NCI-H524 treated with DMSO at 0.1 percent for 48 hours (cell line): ENCODE data around the gene TSPEAR.
"Not testable (repeated sequence)": the region's sequence is repeated elsewhere in the genome, so short reads cannot be mapped to it uniquely, and the experiment has no call there.

Experiments
- DNase-seq: peaks from one replicate; lab custom pipeline; 2025; lab: John Stamatoyannopoulos, UW

Gene TSPEAR

DNA sequence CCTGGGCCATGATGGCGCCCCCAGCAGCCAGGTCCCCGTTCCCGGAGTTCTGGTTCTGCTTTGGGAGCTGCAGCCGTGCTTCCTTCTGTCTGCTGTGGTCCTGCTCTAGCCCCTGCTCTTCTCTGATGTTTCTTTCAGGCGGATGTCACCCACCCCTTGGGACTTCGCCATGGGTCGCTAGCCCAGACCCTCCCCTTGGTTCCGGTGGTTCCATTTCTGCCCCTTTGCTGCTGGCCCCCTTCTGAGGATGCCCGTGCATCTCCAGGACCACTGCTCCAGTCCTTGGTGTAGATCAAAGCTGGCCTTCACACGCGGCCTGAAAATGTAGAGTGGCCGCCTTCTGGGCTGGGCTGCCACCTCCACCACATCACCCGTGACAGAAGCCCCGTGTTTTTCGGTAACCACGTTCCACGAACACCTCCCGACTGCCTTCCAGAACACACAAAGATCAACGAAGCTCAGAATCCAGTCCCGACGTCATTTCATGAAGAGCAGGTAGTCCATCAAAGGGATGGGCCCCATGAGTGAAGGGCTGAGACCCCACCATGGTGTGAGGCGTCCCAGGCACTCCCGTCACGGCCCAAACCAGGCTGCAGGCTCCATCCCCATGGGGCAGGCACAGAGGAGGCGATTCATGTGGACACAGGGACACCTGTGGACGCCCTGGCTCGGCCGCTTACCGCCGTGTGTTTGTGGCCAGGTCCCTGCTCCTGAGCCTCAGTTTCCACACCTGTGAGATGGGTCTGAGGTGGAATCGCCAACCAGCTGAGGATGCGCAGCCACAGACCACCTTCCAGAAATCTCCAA, 195.8 kb downstream of the TSPEAR start:
- DNase-seq: no peak

DNA sequence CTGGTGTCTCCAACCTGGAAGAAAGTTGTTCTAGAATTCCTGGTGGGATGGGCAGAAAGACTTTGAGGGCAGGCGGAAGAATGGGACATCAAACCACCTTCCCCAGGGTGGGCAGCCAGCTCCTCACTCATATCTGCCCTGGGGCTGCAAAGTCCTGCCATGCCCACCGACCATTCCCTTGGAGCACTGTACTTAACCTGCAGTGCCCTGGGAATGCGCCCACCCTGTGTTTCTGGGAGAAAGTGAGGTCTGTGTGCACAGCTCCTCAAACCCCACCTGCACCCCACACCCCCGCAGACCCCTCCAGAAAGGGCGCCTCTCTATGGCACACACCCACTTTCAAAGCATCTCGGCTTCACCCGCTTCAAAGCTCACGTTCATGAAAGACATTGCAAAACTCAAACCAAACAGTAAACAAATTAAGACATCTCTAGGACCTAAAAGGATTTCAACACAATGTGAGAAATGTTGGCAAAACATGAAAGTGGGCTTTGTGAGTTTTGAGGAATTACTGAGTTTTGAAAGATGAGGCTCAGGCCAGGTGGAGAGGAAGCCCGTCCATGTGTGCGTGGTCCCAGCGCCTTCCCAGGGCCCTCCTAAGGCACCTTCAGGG, 196.5 kb downstream of the TSPEAR start:
- DNase-seq: no peak

DNA sequence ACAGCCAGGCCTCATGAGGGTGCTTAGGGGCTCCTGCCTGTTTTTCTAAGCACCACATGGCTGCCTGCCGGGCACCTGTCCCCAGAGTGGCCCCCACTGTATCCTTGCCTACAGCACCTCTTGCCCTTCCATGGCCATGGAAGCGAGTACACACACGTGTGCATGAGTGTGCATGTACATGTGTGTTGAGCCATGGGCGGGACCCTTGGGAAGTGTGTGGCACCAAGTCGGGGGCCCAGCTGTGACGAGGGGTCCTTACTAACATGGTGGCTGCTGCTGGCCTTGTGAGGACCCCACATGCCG, 197.2 kb downstream of the TSPEAR start:
- no peak for DNase-seq

DNA sequence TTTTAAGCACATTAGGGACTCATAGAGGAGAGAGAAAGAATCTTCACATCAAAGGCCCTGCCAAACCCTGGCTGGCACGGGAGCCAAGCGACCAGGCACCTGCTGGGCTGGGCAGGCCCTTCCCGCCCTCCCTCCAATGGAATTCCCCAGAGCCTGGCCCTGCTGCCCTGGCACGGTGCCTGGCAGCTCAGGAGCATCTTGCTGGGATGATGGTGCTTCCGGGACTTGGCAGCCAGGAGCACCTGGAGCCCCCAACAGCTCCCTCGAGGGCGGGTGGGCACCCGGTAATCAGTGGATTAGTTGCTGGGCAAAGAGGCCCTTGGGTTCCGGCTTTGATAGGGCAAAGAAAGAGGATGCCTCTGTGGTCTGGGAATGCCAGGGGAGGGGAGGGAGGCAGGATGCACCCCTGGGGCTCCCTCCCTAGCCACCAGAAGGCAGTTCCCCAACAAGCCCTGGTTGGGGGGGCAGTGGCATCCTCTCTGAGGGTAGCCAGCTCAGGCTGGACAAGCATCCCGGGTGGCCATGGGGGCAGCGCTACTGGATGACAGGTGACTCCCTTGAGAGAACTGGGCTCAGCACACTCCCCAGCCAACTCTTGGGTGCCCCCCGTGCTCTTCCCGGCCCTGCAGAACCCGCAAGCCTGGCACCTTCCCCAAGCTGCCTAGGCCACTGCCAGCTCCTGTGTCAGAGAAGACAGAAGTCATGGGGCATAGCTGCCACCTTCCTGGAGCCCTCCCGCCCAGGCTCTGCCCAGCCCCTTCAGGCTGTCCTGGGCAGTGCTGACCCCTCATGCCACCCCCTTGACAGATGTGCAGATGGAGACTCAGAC, 197.8 kb downstream of the TSPEAR start:
- DNase-seq: no peak

DNA sequence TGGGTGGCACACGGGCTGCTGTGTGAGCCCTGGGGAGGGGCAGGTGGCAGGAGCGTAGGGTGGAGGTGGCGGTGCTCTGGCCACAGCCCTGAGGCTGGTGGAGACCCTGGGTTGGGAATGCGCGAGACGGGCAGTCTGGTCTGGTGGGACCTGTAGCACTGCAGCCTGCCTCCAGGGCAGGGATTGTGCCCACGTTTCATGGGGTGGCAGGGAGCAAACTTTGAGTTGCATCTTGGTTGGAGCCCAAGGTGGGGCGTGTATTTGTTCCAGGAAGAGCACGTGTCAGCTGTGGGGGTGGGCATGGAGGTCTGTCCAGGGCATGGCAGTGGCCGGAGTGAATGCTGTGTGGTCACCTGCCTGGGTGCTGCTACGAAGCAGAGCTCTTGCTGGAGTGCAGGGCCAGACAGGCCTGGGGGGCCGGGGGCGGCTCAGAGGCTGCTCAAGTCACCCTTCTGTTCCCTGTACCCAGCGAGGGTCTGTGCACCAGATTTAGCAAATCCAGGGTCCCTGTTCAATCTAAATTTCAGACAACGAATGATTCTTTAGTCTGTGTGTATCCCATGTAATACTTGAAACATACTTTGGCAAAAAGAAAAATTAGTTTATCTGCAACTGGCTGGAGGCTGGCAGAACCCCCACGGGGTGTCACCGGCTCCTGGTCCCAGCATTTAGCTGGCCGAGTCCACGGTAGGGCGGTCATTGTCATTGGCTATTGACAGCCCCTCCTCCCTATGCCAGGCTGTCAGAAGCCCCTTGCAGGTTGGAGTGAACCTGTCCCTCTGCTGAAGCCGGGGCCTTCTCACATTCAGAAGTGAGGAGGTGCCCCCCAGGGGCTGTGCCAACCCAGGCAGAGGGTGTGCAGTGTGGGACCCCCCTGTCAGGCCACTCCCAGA, 198.6 kb downstream of the TSPEAR start:
- no peak for DNase-seq

DNA sequence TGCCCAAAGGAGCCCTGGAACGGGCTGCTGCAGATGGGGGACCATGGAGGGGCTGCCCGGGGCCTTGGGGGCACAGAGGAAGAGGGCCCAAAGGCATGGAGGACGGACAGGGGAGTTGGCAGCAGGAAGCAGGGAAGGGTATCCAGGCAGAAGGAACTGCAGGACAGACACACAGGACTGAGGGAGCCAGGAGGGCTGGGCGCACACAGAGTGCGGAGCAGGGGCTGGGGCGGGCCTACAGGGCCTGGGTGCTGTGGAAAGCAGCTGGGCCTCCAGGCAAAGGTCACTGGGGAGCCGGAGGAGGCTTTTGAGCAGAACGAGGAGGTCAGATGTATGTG, 199.5 kb downstream of the TSPEAR start:
- DNase-seq: no peak

- no peak for DNase-seq
Observed at GRCh38 chr21:44511219-44511937, 200.0 kb downstream of the TSPEAR start.

GRCh38 chr21:44510508-44511218, 200.7 kb downstream of the TSPEAR start:
- no peak for DNase-seq

DNA sequence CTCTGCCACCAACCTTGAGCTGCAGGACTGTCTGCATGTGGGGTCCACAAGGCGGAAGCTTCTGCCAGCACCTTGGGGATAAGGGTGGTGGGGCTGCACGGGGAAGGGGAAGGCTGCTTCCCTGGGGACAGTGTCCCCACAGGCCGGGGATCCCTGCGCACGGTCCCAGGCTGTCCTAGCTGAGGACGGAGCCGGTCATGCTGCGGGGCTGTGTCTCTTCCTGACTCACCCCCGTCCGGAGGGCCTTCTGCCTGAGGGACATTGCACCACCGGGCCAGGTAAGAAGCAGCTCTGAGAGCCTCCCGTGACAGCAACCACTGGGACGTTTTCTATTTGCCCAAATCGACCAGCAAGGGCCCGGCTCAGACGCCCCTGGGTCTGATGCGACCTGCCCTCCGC, 201.3 kb downstream of the TSPEAR start:
- no peak for DNase-seq

DNA sequence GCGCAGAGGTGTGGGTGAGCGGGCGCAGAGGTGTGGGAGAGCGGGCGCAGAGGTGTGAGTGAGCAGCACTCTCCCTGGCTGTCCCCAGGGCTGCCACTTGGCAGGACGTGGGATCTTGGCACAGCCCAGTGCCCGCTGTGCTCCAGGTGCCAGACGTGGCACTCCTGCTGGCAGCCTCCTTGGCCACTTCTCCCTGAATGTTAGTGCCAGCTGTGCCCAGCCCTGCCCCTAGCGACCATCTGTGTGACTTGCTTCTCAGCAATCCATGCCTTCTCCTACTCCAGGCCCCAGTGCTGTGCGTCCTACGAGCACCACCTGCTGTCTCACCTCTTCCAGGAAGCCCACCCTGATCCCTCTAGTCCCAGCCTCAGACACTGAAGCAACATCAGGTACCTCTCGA, 201.8 kb downstream of the TSPEAR start:
- peak; percentile 86 for DNase-seq

DNA sequence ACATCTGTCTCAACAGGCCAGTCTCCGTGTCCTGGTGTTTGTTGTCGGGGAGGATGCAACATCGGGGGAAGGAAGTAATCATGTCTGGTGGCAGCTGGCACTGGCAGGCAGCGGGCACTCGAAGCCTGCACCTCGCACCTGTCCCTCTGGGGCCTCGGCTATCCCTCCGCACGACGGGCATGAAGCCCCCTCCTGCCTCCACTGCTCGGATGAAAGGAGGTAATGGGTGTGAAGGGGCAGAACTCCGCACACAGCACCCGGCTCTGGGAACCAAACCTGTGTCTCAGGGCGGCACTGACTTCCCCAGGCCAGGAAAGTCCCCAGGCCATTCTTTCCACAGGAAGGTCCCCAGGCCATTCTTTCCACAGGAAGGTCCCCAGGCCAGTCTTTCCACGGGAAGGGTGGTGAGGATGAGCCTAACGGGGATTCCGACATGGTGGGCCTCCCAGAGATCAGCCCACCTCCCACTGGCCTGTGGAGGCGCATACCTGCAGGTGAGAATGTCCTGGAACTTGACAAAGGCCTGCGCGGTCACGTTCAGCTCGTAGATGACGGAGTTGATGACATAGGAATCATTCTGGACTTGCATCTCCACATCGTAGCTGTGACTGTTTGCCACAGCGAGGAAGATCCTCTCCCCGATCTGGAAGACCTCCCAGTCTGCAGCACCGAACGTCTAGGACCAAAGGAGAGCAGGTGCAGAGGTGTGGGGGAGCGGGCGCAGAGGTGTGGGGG, 202.5 kb downstream of the TSPEAR start:
- DNase-seq: no peak

GRCh38 chr21:44508426-44508710, 203.0 kb downstream of the TSPEAR start:
- DNase-seq: no peak

DNA sequence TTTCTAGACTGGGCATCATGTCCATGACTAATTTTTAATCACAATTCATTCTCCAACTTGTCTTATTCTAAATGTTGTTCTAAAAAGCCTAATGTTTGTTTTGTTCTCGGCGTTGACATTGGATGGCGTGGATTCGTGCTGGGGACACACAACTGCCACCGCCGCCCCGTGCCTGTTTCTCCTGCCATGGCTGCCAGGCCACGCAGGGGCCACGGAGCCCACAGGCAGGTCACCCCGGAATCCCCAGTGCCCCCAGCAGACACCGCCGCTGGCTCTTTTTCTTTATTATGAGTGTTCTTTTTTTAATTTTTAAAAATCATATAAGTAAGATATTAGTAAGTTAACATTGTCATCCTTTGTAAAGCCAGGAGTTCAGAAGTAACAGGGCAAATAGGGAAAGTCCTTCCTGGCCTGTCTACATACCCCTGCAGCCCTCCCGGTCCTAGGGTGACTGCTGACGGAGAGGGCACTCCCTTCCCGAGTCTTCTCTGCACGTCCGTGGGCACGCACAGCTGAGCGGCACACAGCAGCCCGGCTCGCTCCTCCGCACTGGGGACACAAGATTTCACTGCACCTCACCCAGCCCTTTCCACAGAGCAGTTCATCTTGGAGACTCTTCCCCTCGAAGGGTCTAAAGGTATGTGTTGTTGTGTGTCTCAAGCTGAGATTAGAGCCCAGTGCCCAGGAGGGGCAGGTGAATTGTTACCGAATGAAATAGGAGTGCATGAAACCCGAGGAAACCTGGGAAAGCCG, 203.5 kb downstream of the TSPEAR start:
- DNase-seq: no peak

- no peak for DNase-seq
Observed at GRCh38 chr21:44506279-44507255, 204.8 kb downstream of the TSPEAR start.

GRCh38 chr21:44505673-44506278, 205.6 kb downstream of the TSPEAR start:
- no peak for DNase-seq

GRCh38 chr21:44503901-44504399, 207.4 kb downstream of the TSPEAR start:
- DNase-seq: no peak

GRCh38 chr21:44503006-44503889, 208.1 kb downstream of the TSPEAR start:
- DNase-seq: not testable (repeated sequence)
